HEK293 (cell line): Measurements from ENCODE around the gene ARMC7.
"Not testable (repeated sequence)": the region's sequence is repeated elsewhere in the genome, so short reads cannot be mapped to it uniquely, and the experiment has no call there.

ENCODE experiments used
- CTCF ChIA-PET: fragments of 350-600 bp; formaldehyde crosslinking; extraction: SDS; loops from one replicate; lab custom pipeline; 2021; ENCODE audit warnings: antibody characterized with exemption; lab: Yijun Ruan, JAX
- POLR2A ChIA-PET: fragments of 300-600 bp; formaldehyde crosslinking; extraction: SDS; loops from one replicate; lab custom pipeline; 2020; ENCODE audit warnings: antibody characterized with exemption, inconsistent platforms; lab: Yijun Ruan, JAX
- H3K27ac ChIP-seq: fragments of 200-500 bp; sonication (Bioruptor generic); 2 replicates; pipeline ENCODE4 v1.5.1; 2014; ENCODE audit warnings: low read depth, low read length, control low read depth, inconsistent platforms; ENCODE audit errors: extremely low read depth
- H3K36me3 ChIP-seq, 2 experiments: fragments of 200-500 bp in 1 of 2; sonication (Bioruptor generic) in 1 of 2; 1 replicate in 1 of 2; 2 replicates in 1 of 2; pipeline ENCODE4 v1.5.1; 2014 to 2017; ENCODE audit warnings: inconsistent platforms in 2 of 2, low read length in 2 of 2; ENCODE audit not compliant: control insufficient read depth in 2 of 2, insufficient read depth in 1 of 2
- H3K4me1 ChIP-seq: fragments of 200-500 bp; sonication (Bioruptor generic); 2 replicates; pipeline ENCODE4 v1.5.1; 2014; ENCODE audit warnings: mild to moderate bottlenecking, low read length, inconsistent platforms; ENCODE audit not compliant: control insufficient read depth, insufficient read depth
- H3K4me3 ChIP-seq: 2 replicates; pipeline ENCODE4 v1.5.1; 2011; ENCODE audit warnings: low read depth, mild to moderate bottlenecking, control low read depth, low read length, moderate library complexity
- H3K9me3 ChIP-seq: fragments of 200-500 bp; sonication (Bioruptor generic); 2 replicates; pipeline ENCODE4 v1.5.1; 2014; ENCODE audit warnings: low read depth, low read length, inconsistent platforms; ENCODE audit not compliant: control insufficient read depth, insufficient read depth
- REST ChIP-seq: fragments of 450-650 bp; formaldehyde crosslinking; IDR thresholded peaks from 2 replicates; pipeline ENCODE4 v1.5.1; 2016; ENCODE audit warnings: missing biosample characterization, missing genetic modification characterization
- ZBTB8A ChIP-seq: fragments of 450-650 bp; formaldehyde crosslinking; IDR thresholded peaks from 2 replicates; pipeline ENCODE4 v1.5.1; 2016; ENCODE audit warnings: missing biosample characterization, missing genetic modification characterization
- ZNF394 ChIP-seq: fragments of 450-650 bp; formaldehyde crosslinking; IDR thresholded peaks from 2 replicates; pipeline ENCODE4 v1.5.1; 2016; ENCODE audit warnings: missing biosample characterization, missing genetic modification characterization, mild to moderate bottlenecking, moderate library complexity, borderline replicate concordance
- ZNF426 ChIP-seq: fragments of 450-650 bp; formaldehyde crosslinking; IDR thresholded peaks from 2 replicates; pipeline ENCODE4 v1.5.1; 2017; ENCODE audit warnings: missing biosample characterization, missing genetic modification characterization, mild to moderate bottlenecking, inconsistent platforms, moderate library complexity
- ZNF518A ChIP-seq: fragments of 450-650 bp; formaldehyde crosslinking; conservative IDR thresholded peaks from 2 replicates; pipeline ENCODE4 v1.5.1; 2016; ENCODE audit warnings: low read depth, missing biosample characterization, missing genetic modification characterization
- ZNF558 ChIP-seq: fragments of 450-650 bp; formaldehyde crosslinking; IDR thresholded peaks from 2 replicates; pipeline ENCODE4 v1.5.1; 2016; ENCODE audit warnings: missing biosample characterization, missing genetic modification characterization
- ZNF560 ChIP-seq: fragments of 450-650 bp; formaldehyde crosslinking; IDR thresholded peaks from 2 replicates; pipeline ENCODE4 v1.5.1; 2017; ENCODE audit warnings: missing biosample characterization, missing genetic modification characterization, borderline replicate concordance
- ZNF623 ChIP-seq: fragments of 450-650 bp; formaldehyde crosslinking; IDR thresholded peaks from 2 replicates; pipeline ENCODE4 v1.5.1; 2016; ENCODE audit warnings: missing biosample characterization, missing genetic modification characterization
- ZNF629 ChIP-seq: fragments of 450-650 bp; formaldehyde crosslinking; IDR thresholded peaks from 2 replicates; pipeline ENCODE4 v1.5.1; 2017; ENCODE audit warnings: missing biosample characterization, missing genetic modification characterization
- TF ChIP-seq, protein P1 (sequence below): fragments of 450-650 bp; formaldehyde crosslinking; conservative IDR thresholded peaks from 2 replicates; pipeline ENCODE4 v1.5.1; 2016; ENCODE audit warnings: low read depth, missing biosample characterization, missing genetic modification characterization

ARMC7 gene

DNA sequence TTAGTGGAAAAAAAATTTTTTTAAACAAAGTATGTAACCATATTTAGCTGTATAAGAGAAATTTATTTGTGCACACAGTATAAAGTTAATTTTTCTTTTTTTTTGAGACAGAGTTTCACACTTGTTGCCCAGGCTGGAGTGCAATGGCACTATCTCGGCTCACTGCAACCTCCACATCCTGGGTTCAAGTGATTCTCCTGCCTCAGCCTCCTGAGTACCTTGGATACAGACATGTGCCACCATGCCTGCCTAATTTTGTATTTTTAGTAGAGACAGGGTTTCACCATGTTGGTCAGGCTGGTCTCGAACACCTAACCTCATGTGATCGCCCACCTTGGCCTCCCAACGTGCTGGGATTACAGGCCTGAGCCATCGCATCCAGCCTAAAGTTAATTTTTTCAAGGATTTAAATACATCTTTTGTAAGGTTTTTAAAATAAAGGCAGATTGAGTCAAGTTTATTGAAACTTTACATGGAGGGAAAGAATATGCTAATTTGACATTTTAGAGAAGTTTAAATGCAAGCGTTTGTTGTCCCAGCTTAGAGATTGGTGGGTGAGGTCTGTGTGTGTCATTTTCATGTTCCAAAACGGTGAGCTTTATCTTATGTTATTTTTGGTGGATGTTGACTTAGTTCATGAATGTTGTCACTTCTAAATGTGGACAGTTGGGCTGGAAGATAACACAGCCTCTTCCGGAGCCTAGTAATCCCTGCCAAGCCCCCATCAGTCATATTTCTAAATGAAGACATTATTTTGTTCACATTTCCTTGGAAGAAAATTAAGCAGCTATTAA, 38.1 kb upstream of the ARMC7 start:
- POLR2A ChIA-PET, result interaction anchor here (1.0 kb wide), 1 partner anchor 12 kb away, joined by 4 read pairs; no protein-coding TSS in a partner anchor
- H3K36me3 ChIP-seq, H3K27ac ChIP-seq, H3K4me3 ChIP-seq, H3K4me1 ChIP-seq, H3K9me3 ChIP-seq: not testable (repeated sequence)
- CTCF ChIA-PET, result interaction anchor here (0.7 to 15.6 kb wide), 6 partner anchors 11 to 129 kb away, joined by 3 to 117 read pairs (median 6); partner anchors contain the start of gene ARMC7

- ChIA-PET POLR2A (interaction anchor here (0.7 kb wide), 1 partner anchor 136 kb away, joined by 3 read pairs; no protein-coding TSS in a partner anchor), CTCF (interaction anchor here (0.6 to 15.6 kb wide), 6 partner anchors 12 to 128 kb away, joined by 3 to 117 read pairs (median 4); partner anchors contain the start of gene ARMC7)
- H3K4me1 ChIP-seq, H3K9me3 ChIP-seq, H3K4me3 ChIP-seq, H3K27ac ChIP-seq: not testable (repeated sequence)
- peak; percentile 42; the same call in 1 of the 2 replicates for TF ChIP-seq ZNF560
- TF ChIP-seq ZBTB8A (tag by site-specific recombination), result peak; percentile 62; the same call in 1 of the 2 replicates
- TF ChIP-seq ZNF426, result peak; percentile 54
- TF ChIP-seq ZNF623, result peak; percentile 53; the same call in 1 of the 2 replicates
- TF ChIP-seq ZNF394 (tag by site-specific recombination), result peak; percentile 68; the same call in 1 of the 2 replicates
- TF ChIP-seq ZNF558 (tag by site-specific recombination), result peak; percentile 48; the same call in 1 of the 2 replicates
- TF ChIP-seq, protein P1, sequence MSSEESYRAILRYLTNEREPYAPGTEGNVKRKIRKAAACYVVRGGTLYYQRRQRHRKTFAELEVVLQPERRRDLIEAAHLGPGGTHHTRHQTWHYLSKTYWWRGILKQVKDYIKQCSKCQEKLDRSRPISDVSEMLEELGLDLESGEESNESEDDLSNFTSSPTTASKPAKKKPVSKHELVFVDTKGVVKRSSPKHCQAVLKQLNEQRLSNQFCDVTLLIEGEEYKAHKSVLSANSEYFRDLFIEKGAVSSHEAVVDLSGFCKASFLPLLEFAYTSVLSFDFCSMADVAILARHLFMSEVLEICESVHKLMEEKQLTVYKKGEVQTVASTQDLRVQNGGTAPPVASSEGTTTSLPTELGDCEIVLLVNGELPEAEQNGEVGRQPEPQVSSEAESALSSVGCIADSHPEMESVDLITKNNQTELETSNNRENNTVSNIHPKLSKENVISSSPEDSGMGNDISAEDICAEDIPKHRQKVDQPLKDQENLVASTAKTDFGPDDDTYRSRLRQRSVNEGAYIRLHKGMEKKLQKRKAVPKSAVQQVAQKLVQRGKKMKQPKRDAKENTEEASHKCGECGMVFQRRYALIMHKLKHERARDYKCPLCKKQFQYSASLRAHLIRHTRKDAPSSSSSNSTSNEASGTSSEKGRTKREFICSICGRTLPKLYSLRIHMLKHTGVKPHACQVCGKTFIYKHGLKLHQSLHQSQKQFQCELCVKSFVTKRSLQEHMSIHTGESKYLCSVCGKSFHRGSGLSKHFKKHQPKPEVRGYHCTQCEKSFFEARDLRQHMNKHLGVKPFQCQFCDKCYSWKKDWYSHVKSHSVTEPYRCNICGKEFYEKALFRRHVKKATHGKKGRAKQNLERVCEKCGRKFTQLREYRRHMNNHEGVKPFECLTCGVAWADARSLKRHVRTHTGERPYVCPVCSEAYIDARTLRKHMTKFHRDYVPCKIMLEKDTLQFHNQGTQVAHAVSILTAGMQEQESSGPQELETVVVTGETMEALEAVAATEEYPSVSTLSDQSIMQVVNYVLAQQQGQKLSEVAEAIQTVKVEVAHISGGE (tag by site-specific recombination), result peak; percentile 53; the same call in 1 of the 2 replicates
- peak; percentile 44 for TF ChIP-seq REST
- 0 out of 2 replicates have a peak, but pooled peaks have one; percentile 18 for TF ChIP-seq ZNF629
- TF ChIP-seq ZNF518A, result peak; percentile 76
- TF ChIP-seq, all 188 proteins: peak for 10; not testable (repeated sequence) for 178
- not testable (repeated sequence) for H3K36me3 ChIP-seq
Measured at GRCh38 chr17:75072909-75073308, 36.9 kb upstream of the ARMC7 start.
